ENCODE measurements around the gene SRM. TPM values are rescaled to one million over a fixed set of nuclear protein-coding genes. Genes with fewer than 3 reads are reported as not detected.
"Not testable (repeated sequence)": the region's sequence is repeated elsewhere in the genome, so short reads cannot be mapped to it uniquely, and the experiment has no call there.

The SRM gene
- total RNA-seq, 1 donor from 2014 or later, result 10.8 TPM

DNA sequence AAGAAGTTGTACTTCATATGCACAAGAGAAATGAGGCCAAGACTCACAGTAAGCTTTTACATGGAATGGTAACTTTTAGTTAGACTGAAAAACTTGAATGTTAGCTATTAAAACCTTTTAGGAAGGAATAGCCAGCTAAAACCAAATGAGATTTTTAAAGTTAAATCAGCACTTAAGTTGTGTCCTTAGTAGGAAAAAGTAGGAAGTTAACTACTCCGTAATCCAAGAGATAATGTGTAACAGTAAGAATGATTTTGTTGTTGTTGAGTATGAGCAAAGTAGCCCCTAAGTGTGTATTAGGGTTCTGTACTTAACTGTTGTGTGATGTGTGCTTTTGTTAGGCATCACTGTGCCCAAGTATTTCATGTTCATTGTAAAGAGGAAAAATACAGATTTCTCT is 34.2 kb downstream of the SRM start:
- DNase-seq (ENCODE audit: low read depth) (no peak), FAIRE-seq (no peak)
- TF ChIP-seq CTCF (IDR thresholded peaks at IDR 0.05; ENCODE audit: insufficient read depth, low read length, severe bottlenecking), result no peak
- Histone ChIP-seq H3K36me3 (ENCODE audit: control insufficient read depth, insufficient read depth, low read length) (peaks cover 10% of the 10 kb centered on the region), H3K27me3 (ENCODE audit: control insufficient read depth, insufficient read depth, low read length) (no peaks in the 10 kb centered on the region), H3K4me3 (ENCODE audit: low read depth, low read length) (no peak overlapping the region)

GRCh38 chr1:11024874-11025203 is 35.0 kb downstream of the SRM start:
- peaks cover 13% of the 10 kb centered on the region for H3K36me3 ChIP-seq (ENCODE audit: control insufficient read depth, insufficient read depth, low read length)
- FAIRE-seq (no peak), DNase-seq (ENCODE audit: low read depth) (peak; percentile 29)
- no peaks in the 10 kb centered on the region for H3K27me3 ChIP-seq (ENCODE audit: control insufficient read depth, insufficient read depth, low read length)
- H3K4me3 ChIP-seq (ENCODE audit: low read depth, low read length), result no peak overlapping the region
- no peak for TF ChIP-seq CTCF (IDR thresholded peaks at IDR 0.05; ENCODE audit: insufficient read depth, low read length, severe bottlenecking)

DNA sequence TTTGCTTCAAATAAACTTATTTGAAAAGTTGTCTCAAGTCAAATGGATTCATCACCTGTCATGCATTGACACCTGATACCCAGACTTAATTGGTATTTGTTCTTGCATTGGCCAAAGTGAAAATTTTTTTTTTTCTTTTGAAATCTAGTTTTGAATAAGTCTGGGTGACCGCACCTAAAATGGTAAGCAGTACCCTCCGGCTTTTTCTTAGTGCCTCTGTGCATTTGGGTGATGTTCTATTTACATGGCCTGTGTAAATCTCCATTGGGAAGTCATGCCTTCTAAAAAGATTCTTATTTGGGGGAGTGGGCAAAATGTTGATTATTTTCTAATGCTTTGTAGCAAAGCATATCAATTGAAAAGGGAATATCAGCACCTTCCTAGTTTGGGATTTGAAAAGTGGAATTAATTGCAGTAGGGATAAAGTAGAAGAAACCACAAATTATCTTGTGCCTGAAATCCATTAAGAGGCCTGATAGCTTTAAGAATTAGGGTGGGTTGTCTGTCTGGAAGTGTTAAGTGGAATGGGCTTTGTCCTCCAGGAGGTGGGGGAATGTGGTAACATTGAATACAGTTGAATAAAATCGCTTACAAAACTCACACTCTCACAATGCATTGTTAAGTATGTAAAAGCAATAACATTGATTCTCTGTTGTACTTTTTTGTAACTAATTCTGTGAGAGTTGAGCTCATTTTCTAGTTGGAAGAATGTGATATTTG is 35.5 kb downstream of the SRM start:
- no peak for DNase-seq (ENCODE audit: low read depth)
- Histone ChIP-seq H3K27me3 (ENCODE audit: control insufficient read depth, insufficient read depth, low read length) (no peaks in the 10 kb centered on the region), H3K36me3 (ENCODE audit: control insufficient read depth, insufficient read depth, low read length) (peaks cover 13% of the 10 kb centered on the region), H3K4me3 (ENCODE audit: low read depth, low read length) (no peak overlapping the region)
- no peak for TF ChIP-seq CTCF (IDR thresholded peaks at IDR 0.05; ENCODE audit: insufficient read depth, low read length, severe bottlenecking)
- FAIRE-seq, result no peak

- no peak for TF ChIP-seq CTCF (IDR thresholded peaks at IDR 0.05; ENCODE audit: insufficient read depth, low read length, severe bottlenecking)
- Histone ChIP-seq H3K27me3 (ENCODE audit: control insufficient read depth, insufficient read depth, low read length) (no peaks in the 10 kb centered on the region), H3K4me3 (ENCODE audit: low read depth, low read length) (no peak overlapping the region), H3K36me3 (ENCODE audit: control insufficient read depth, insufficient read depth, low read length) (peaks cover 15% of the 10 kb centered on the region)
- FAIRE-seq (no peak), DNase-seq (ENCODE audit: low read depth) (no peak)
These were observed 36.6 kb downstream of the SRM start for GRCh38 chr1:11023201-11023600.

- peaks cover 20% of the 10 kb centered on the region for H3K36me3 ChIP-seq (ENCODE audit: control insufficient read depth, insufficient read depth, low read length)
- FAIRE-seq (no peak), DNase-seq (ENCODE audit: low read depth) (no peak)
- TF ChIP-seq CTCF (IDR thresholded peaks at IDR 0.05; ENCODE audit: insufficient read depth, low read length, severe bottlenecking), result no peak
- H3K27me3 ChIP-seq (ENCODE audit: control insufficient read depth, insufficient read depth, low read length), result no peaks in the 10 kb centered on the region
- no peak overlapping the region for H3K4me3 ChIP-seq (ENCODE audit: low read depth, low read length)
These were observed 39.8 kb downstream of the SRM start for GRCh38 chr1:11019971-11020370.

GRCh38 chr1:11019358-11019757 is 40.5 kb downstream of the SRM start:
- H3K36me3 ChIP-seq (ENCODE audit: control insufficient read depth, insufficient read depth, low read length), result peaks cover 22% of the 10 kb centered on the region
- not testable (repeated sequence) for DNase-seq (ENCODE audit: low read depth); FAIRE-seq; H3K4me3 ChIP-seq (ENCODE audit: low read depth, low read length); H3K27me3 ChIP-seq (ENCODE audit: control insufficient read depth, insufficient read depth, low read length)

Data from bronchial epithelial cell (primary cell).